ENCODE measurements around the gene SV2A. TPM values are rescaled to one million over a fixed set of nuclear protein-coding genes. Genes with fewer than 3 reads are reported as not detected.
"Not testable (repeated sequence)": the region's sequence is repeated elsewhere in the genome, so short reads cannot be mapped to it uniquely, and the experiment has no call there.

SV2A gene, protein sequence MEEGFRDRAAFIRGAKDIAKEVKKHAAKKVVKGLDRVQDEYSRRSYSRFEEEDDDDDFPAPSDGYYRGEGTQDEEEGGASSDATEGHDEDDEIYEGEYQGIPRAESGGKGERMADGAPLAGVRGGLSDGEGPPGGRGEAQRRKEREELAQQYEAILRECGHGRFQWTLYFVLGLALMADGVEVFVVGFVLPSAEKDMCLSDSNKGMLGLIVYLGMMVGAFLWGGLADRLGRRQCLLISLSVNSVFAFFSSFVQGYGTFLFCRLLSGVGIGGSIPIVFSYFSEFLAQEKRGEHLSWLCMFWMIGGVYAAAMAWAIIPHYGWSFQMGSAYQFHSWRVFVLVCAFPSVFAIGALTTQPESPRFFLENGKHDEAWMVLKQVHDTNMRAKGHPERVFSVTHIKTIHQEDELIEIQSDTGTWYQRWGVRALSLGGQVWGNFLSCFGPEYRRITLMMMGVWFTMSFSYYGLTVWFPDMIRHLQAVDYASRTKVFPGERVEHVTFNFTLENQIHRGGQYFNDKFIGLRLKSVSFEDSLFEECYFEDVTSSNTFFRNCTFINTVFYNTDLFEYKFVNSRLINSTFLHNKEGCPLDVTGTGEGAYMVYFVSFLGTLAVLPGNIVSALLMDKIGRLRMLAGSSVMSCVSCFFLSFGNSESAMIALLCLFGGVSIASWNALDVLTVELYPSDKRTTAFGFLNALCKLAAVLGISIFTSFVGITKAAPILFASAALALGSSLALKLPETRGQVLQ
- total RNA-seq (10 to 100 TPM; 16.9 to 20.5 TPM), polyA plus RNA-seq (10 to 100 TPM in 1 of 2 donors, 1 to 10 TPM in 1; 4.3 to 13.0 TPM)
- long read RNA-seq, donor 1, full-length matches to known transcripts = 3 of 51 reads
- long read RNA-seq, donor 1, partial matches to known transcripts = 48 of 51 reads
- long read RNA-seq, donor 1, other reads (novel, unspliced or antisense) = 0 of 51 reads
- long read RNA-seq, donor 2, full-length matches to known transcripts = 2 of 16 reads
- long read RNA-seq, donor 2, partial matches to known transcripts = 14 of 16 reads
- long read RNA-seq, donor 2, other reads (novel, unspliced or antisense) = 0 of 16 reads

DNA sequence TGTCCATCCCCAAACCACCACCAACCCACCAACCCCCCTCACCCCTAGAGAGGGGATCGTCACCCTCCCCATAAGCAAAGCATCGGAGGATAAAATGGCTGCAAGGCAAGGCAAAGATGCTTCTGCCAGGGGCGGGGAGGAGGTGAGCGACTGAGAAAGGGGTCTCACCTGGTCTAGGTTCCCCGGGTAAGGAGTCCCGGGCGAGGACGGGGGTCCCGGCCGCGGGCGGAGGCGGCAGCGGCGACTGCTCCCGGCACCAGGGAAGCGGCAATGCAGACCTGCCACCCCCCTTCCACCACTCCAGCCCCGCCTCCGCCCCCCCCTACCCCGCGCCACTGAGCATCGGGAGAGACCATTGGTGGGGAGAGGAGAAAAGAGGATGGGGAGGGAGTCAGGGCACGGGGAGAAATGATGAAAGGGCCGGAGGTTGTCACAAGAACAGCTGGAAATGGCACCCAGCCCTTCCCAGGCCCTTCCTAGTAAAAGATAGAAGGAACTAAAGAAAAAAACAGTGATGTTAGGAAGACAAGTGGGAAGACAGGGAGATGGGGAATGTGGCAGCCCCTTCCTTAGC is at the start of gene SV2A:
SV2A (minus strand) TSS at position 274 of the 574 bp plus-strand sequence. CDS start 4,004 bp downstream, outside the sequence.
- Histone ChIP-seq H3K4me3 (ENCODE audit: low read length in 2 of 2) (peak within 1 kb of the TSS; percentile 86 to 93), H3K27me3 (ENCODE audit: control insufficient read depth in 1 of 2, insufficient read depth in 2 of 2, low read length in 1 of 2) (no peaks in the 10 kb centered on the region), H3K9me3 (ENCODE audit: control insufficient read depth, low read length) (no peaks in the 10 kb centered on the region), H3K36me3 (ENCODE audit: control insufficient read depth in 1 of 2, insufficient read depth in 2 of 2, low read length in 1 of 2) (peaks cover 0 to 2% of the 10 kb centered on the region in 2 donors), H3K27ac (ENCODE audit: low read depth in 1 of 2, low read length in 2 of 2) (peak within 1 kb of the TSS; percentile 33 to 56), H3K4me1 (ENCODE audit: control insufficient read depth in 1 of 2, insufficient read depth in 2 of 2, low read length in 2 of 2) (no peaks in the 10 kb centered on the region)
- DNase-seq (peak; percentile 72 to 89), ATAC-seq (ENCODE audit: low FRiP score) (peak; percentile 85)
- 0% methylated on average over 24 of the region's 24 CpGs for WGBS, 2 donors
- intact Hi-C loops (cut with DNase I) = no loop called here

DNA sequence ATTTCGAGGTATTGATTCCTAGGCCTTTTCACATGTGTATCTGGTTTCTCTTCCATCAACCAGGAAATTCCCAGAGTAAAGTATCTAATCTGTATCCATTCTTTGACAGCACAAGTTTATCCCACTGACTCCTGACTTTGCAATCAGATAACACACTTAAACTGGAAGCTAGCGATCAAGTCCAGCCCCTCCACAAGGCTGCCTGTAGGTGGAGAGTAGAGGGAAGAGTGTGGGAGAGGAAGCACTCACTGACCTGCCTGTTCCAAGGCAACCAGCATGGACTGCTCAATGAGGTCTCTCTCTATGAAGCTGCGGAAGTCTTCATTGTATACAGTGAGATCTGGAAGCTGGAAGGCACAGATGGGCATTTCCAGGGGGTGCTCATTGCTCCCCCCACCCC is 49.4 kb upstream of the SV2A start:
- DNase-seq (no peak), ATAC-seq (ENCODE audit: low FRiP score) (no peak)
- H3K9me3 ChIP-seq (ENCODE audit: control insufficient read depth, low read length) = no peaks in the 10 kb centered on the region
- intact Hi-C loops (cut with DNase I) = no loop called here
- peaks cover 6 to 12% of the 10 kb centered on the region in 2 donors for H3K36me3 ChIP-seq (ENCODE audit: control insufficient read depth in 1 of 2, insufficient read depth in 2 of 2, low read length in 1 of 2)
- no peaks in the 10 kb centered on the region for H3K27me3 ChIP-seq (ENCODE audit: control insufficient read depth in 1 of 2, insufficient read depth in 2 of 2, low read length in 1 of 2)
- no peaks in the 10 kb centered on the region for H3K4me1 ChIP-seq (ENCODE audit: control insufficient read depth in 1 of 2, insufficient read depth in 2 of 2, low read length in 2 of 2)
- no peak overlapping the region for H3K4me3 ChIP-seq (ENCODE audit: low read length in 2 of 2)
- H3K27ac ChIP-seq (ENCODE audit: low read depth in 1 of 2, low read length in 2 of 2) = no peak overlapping the region
- WGBS, 2 donors = 86 to 87% methylated on average over 3 of the region's 3 CpGs

DNA sequence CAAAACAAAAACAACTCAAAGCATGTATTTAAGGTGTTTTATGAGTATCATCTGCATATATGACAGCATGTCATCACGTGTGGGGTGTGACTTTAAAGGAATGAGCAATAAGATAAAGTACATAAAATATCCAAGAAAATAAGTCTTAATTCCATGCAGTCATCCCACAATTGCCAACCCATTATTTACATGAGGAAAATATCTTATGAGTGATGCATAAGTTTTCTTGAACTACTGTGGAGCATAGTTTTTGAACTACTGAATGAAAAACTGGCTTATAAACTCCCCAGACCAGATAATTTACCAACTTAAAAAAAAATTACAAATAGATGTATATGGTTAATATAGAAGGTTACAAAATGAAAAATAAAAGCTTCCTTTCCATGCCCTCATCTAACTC is 48.8 kb upstream of the SV2A start:
- 58 to 63% methylated on average over 1 of the region's 1 CpG for WGBS, 2 donors
- Histone ChIP-seq H3K27me3 (ENCODE audit: control insufficient read depth in 1 of 2, insufficient read depth in 2 of 2, low read length in 1 of 2) (no peaks in the 10 kb centered on the region), H3K36me3 (ENCODE audit: control insufficient read depth in 1 of 2, insufficient read depth in 2 of 2, low read length in 1 of 2) (peaks cover 4 to 12% of the 10 kb centered on the region in 2 donors), H3K4me1 (ENCODE audit: control insufficient read depth in 1 of 2, insufficient read depth in 2 of 2, low read length in 2 of 2) (no peaks in the 10 kb centered on the region), H3K4me3 (ENCODE audit: low read length in 2 of 2) (no peak overlapping the region), H3K9me3 (ENCODE audit: control insufficient read depth, low read length) (no peaks in the 10 kb centered on the region), H3K27ac (ENCODE audit: low read depth in 1 of 2, low read length in 2 of 2) (no peak overlapping the region)
- DNase-seq = no peak
- ATAC-seq (ENCODE audit: low FRiP score) = no peak
- intact Hi-C loops (cut with DNase I) = no loop called here

DNA sequence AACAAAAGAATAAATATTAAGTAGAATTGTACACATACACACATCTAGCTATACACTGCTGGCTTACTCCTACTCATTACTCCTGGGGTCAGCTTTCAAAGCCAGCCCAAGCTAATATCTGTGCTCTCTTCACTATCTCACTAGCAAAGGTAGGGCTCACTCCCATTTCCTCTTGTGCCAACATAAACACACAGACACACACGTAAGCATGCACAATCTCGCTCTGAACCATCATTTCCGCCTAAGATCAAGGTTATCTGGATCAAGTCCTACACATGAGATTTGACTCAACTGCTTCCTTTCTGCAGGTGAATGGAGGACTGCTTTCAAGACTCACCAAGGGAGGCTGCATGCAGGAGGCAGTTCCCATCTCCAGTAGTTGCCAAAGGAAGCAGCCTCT is 47.8 kb upstream of the SV2A start:
- intact Hi-C loops (cut with DNase I) = no loop called here
- H3K4me3 ChIP-seq (ENCODE audit: low read length in 2 of 2) = no peak overlapping the region
- no peak overlapping the region for H3K27ac ChIP-seq (ENCODE audit: low read depth in 1 of 2, low read length in 2 of 2)
- no peaks in the 10 kb centered on the region for H3K4me1 ChIP-seq (ENCODE audit: control insufficient read depth in 1 of 2, insufficient read depth in 2 of 2, low read length in 2 of 2)
- peaks cover 4 to 12% of the 10 kb centered on the region in 2 donors for H3K36me3 ChIP-seq (ENCODE audit: control insufficient read depth in 1 of 2, insufficient read depth in 2 of 2, low read length in 1 of 2)
- DNase-seq (no peak), ATAC-seq (ENCODE audit: low FRiP score) (no peak)
- 80 to 82% methylated on average over 3 of the region's 3 CpGs for WGBS, 2 donors
- H3K27me3 ChIP-seq (ENCODE audit: control insufficient read depth in 1 of 2, insufficient read depth in 2 of 2, low read length in 1 of 2) = no peaks in the 10 kb centered on the region
- no peaks in the 10 kb centered on the region for H3K9me3 ChIP-seq (ENCODE audit: control insufficient read depth, low read length)

DNA sequence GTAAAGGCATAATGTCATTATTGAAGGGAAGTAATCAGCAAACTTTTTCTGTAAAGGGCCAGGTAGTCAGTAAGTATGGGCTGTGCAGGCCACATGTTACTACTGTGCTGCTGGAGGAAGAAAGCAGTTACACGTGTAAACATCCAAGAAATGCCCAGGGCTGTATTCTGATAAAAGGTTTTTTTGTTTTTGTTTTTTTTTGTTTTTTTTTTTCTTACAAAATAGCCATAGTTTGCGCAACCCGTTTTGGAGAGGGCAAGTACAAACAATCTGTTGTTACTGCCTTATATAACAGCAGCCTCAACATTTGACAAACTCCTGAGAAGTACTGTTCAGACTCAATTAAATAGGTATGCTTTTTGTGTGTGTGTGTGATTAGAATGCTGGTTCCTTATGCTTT is 45.7 kb upstream of the SV2A start:
- H3K4me3 ChIP-seq (ENCODE audit: low read length in 2 of 2) = no peak overlapping the region
- no peaks in the 10 kb centered on the region for H3K27me3 ChIP-seq (ENCODE audit: control insufficient read depth in 1 of 2, insufficient read depth in 2 of 2, low read length in 1 of 2)
- H3K9me3 ChIP-seq (ENCODE audit: control insufficient read depth, low read length) = no peaks in the 10 kb centered on the region
- DNase-seq = no peak
- intact Hi-C loops (cut with DNase I) = loop anchor here (2.0 to 5.0 kb wide), 2 partner anchors 204 to 205 kb away; no protein-coding TSS in a partner anchor
- ATAC-seq (ENCODE audit: low FRiP score) = no peak
- no peaks in the 10 kb centered on the region for H3K4me1 ChIP-seq (ENCODE audit: control insufficient read depth in 1 of 2, insufficient read depth in 2 of 2, low read length in 2 of 2)
- 44 to 48% methylated on average over 3 of the region's 3 CpGs for WGBS, 2 donors
- no peak overlapping the region for H3K27ac ChIP-seq (ENCODE audit: low read depth in 1 of 2, low read length in 2 of 2)
- H3K36me3 ChIP-seq (ENCODE audit: control insufficient read depth in 1 of 2, insufficient read depth in 2 of 2, low read length in 1 of 2) = peaks cover 4 to 11% of the 10 kb centered on the region in 2 donors

DNA sequence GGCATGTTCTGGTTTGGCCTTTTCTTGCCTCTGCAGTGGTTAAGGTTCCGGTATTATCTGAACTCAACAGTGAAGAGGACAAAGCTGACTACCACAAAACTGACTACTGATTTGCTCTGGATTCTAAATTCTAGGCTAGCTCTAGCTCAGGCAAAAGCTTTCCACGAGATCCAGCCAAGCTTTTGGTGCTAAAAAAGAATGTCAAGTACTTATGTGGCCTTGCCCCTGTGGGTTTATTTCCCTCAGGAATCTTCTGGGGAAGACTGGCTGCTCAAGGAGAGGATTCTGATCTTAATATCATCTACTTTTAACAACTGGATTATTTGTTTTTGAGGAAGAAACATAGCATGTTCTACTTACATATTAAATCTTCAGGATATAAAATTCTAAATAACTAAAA is 45.1 kb upstream of the SV2A start:
- WGBS, 2 donors = 38 to 46% methylated on average over 2 of the region's 2 CpGs

DNA sequence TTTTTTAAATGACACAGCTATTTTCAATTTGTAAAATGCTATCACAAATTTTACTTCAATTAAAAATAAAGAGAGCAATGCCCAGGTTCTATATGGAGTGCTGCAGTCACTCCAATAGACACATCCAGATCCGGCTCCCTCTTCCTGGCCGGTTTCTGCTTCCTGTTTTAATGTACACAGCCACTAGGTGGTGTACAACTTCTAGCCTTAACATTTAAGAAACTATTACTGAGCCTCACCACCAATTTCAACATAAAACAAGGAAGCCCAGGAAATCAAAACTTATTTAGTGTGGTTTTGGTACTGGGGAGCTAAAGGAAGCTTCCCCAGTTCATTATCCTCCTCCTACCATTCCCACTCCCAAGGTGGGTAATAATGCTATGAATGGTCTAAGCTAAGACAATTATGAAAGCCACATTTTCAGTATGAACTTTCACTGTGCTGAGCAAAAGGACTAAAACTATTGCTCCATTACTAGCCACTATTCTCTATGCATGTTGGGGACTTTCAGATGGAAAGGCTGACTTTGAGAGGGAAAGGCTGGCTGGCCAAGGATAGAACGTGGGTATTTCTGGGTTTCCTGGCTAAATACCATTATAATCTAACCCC is 44.5 kb upstream of the SV2A start:
- 7 to 14% methylated on average over 3 of the region's 3 CpGs for WGBS, 2 donors
- ATAC-seq (ENCODE audit: low FRiP score) = peak; percentile 87
- H3K4me1 ChIP-seq (ENCODE audit: control insufficient read depth in 1 of 2, insufficient read depth in 2 of 2, low read length in 2 of 2) = no peaks in the 10 kb centered on the region
- intact Hi-C loops (cut with DNase I) = loop anchor here (1.0 to 5.0 kb wide), 3 partner anchors 88 to 207 kb away; no protein-coding TSS in a partner anchor
- peaks cover 3 to 9% of the 10 kb centered on the region in 2 donors for H3K36me3 ChIP-seq (ENCODE audit: control insufficient read depth in 1 of 2, insufficient read depth in 2 of 2, low read length in 1 of 2)
- no peak overlapping the region for H3K4me3 ChIP-seq (ENCODE audit: low read length in 2 of 2)
- DNase-seq = peak in 1 of 2 donors; percentile 50
- no peaks in the 10 kb centered on the region for H3K9me3 ChIP-seq (ENCODE audit: control insufficient read depth, low read length)
- peak overlapping the region in 1 of 2 donors; percentile 37 for H3K27ac ChIP-seq (ENCODE audit: low read depth in 1 of 2, low read length in 2 of 2)
- H3K27me3 ChIP-seq (ENCODE audit: control insufficient read depth in 1 of 2, insufficient read depth in 2 of 2, low read length in 1 of 2) = no peaks in the 10 kb centered on the region

More for the DNA sequence above, 45.1 kb upstream of the SV2A start:
- intact Hi-C loops (cut with DNase I) = loop anchor here (1.0 to 5.0 kb wide), 3 partner anchors 88 to 206 kb away; no protein-coding TSS in a partner anchor
- DNase-seq = no peak
- Histone ChIP-seq H3K27ac (ENCODE audit: low read depth in 1 of 2, low read length in 2 of 2) (peak overlapping the region; percentile 37 to 40), H3K27me3 (ENCODE audit: control insufficient read depth in 1 of 2, insufficient read depth in 2 of 2, low read length in 1 of 2) (no peaks in the 10 kb centered on the region), H3K4me1 (ENCODE audit: control insufficient read depth in 1 of 2, insufficient read depth in 2 of 2, low read length in 2 of 2) (no peaks in the 10 kb centered on the region), H3K4me3 (ENCODE audit: low read length in 2 of 2) (no peak overlapping the region), H3K36me3 (ENCODE audit: control insufficient read depth in 1 of 2, insufficient read depth in 2 of 2, low read length in 1 of 2) (peaks cover 4 to 11% of the 10 kb centered on the region in 2 donors), H3K9me3 (ENCODE audit: control insufficient read depth, low read length) (no peaks in the 10 kb centered on the region)
- ATAC-seq (ENCODE audit: low FRiP score) = no peak

DNA sequence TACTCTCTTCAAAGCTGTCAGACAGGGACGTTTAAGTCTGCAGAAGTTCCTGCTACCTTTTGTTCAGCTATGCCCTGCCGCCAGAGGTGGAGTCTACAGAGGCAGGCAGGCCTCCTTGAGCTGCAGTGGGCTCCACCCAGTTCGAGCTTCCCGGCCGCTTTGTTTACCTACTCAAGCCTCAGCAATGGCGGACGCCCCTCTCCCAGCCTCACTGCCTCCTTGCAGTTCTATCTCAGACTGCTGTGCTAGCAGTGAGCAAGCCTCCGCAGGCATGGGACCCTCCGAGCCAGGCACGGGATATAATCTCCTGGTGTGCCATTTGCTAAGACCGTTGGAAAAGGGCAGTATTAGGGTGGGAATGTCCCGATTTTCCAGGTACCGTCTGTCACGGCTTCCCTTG is 39.9 kb upstream of the SV2A start:
- H3K27ac ChIP-seq (ENCODE audit: low read depth in 1 of 2, low read length in 2 of 2); H3K4me1 ChIP-seq (ENCODE audit: control insufficient read depth in 1 of 2, insufficient read depth in 2 of 2, low read length in 2 of 2); ATAC-seq (ENCODE audit: low FRiP score); H3K36me3 ChIP-seq (ENCODE audit: control insufficient read depth in 1 of 2, insufficient read depth in 2 of 2, low read length in 1 of 2); H3K4me3 ChIP-seq (ENCODE audit: low read length in 2 of 2); intact Hi-C loops (cut with DNase I); DNase-seq; H3K27me3 ChIP-seq (ENCODE audit: control insufficient read depth in 1 of 2, insufficient read depth in 2 of 2, low read length in 1 of 2); H3K9me3 ChIP-seq (ENCODE audit: control insufficient read depth, low read length): not testable (repeated sequence)
- WGBS, 2 donors = 96 to 98% methylated on average over 14 of the region's 14 CpGs

All from aorta (tissue), 5 donors.